SU-DHL-6 (cell line): ENCODE data around the gene KCNQ1OT1.

Source experiments
- CTCF ChIP-seq: fragments of 200-600 bp; sonication (generic); IDR thresholded peaks from one replicate; pipeline ENCODE4 v1.5.1; 2017; ENCODE audit warnings: antibody characterized with exemption, mild to moderate bottlenecking, low read length, moderate library complexity; ENCODE audit not compliant: insufficient read depth, poor library complexity, severe bottlenecking
- EZH2phosphoT487 ChIP-seq: fragments of 200-600 bp; sonication (generic), shearing (Covaris generic); conservative IDR thresholded peaks from 2 replicates; pipeline ENCODE4 v1.6.1; 2018; ENCODE audit warnings: mild to moderate bottlenecking, antibody characterized with exemption, low read length, moderate library complexity, mixed read lengths

- no peak for TF ChIP-seq CTCF
- no peak for TF ChIP-seq EZH2phosphoT487
Measured at GRCh38 chr11:2704896-2705606, 5.3 kb upstream of the KCNQ1OT1 start.
